GM10248 (cell line): ENCODE measurements around the gene GRID2.

Experiments
- CTCF ChIA-PET: fragments of 300-600 bp; sonication (Branson Sonifier 250); formaldehyde crosslinking; extraction: SDS; loops from one replicate; lab custom pipeline; 2021; ENCODE audit warnings: antibody characterized with exemption; lab: Yijun Ruan, JAX
- POLR2A ChIA-PET: fragments of 350-650 bp; sonication (Branson Sonifier 250); formaldehyde crosslinking; extraction: SDS; loops from one replicate; lab custom pipeline; 2020; ENCODE audit warnings: antibody characterized with exemption; lab: Yijun Ruan, JAX
- DNase-seq: peaks from one replicate; pipeline ENCODE4 v3.0.0; 2012; ENCODE audit errors: extremely low spot score
- TF ChIP-seq, protein P1 (sequence below): IDR thresholded peaks from 2 replicates; pipeline ENCODE4 v1.5.1; 2012; ENCODE audit warnings: mild to moderate bottlenecking, low read depth; ENCODE audit errors: extremely low read depth, missing control alignments, control extremely low read depth

The GRID2 gene

DNA sequence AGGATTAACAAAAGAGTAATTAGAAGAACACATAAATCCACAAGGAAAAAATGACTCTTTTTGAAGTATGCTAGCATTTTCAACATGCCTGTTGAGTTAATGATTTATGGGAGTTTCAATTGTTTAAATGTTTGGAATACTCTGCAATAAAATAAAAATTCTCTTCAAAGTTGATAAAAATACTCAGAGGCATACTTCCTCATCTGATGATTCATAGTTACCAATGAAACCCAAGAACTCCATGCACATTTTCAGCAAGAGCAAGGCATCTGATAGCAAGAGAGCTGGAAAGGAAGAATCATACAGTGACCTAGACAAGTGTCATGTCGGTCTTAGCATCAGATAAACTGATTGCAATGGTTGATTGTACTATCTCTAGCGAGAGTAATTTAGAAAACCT lies 1081.1 kb downstream of the GRID2 start:
- TF ChIP-seq, protein P1, sequence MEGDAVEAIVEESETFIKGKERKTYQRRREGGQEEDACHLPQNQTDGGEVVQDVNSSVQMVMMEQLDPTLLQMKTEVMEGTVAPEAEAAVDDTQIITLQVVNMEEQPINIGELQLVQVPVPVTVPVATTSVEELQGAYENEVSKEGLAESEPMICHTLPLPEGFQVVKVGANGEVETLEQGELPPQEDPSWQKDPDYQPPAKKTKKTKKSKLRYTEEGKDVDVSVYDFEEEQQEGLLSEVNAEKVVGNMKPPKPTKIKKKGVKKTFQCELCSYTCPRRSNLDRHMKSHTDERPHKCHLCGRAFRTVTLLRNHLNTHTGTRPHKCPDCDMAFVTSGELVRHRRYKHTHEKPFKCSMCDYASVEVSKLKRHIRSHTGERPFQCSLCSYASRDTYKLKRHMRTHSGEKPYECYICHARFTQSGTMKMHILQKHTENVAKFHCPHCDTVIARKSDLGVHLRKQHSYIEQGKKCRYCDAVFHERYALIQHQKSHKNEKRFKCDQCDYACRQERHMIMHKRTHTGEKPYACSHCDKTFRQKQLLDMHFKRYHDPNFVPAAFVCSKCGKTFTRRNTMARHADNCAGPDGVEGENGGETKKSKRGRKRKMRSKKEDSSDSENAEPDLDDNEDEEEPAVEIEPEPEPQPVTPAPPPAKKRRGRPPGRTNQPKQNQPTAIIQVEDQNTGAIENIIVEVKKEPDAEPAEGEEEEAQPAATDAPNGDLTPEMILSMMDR, result no peak
- no peak for DNase-seq
- ChIA-PET POLR2A (no interaction called here), CTCF (interaction anchor here (1.9 kb wide), 1 partner anchor 9 kb away, joined by 4 read pairs; no protein-coding TSS in a partner anchor)

GRCh38 chr4:93394545-93395081 lies 1090.8 kb downstream of the GRID2 start:
- TF ChIP-seq, protein P1, result no peak
- ChIA-PET POLR2A (no interaction called here), CTCF (interaction anchor here (0.9 to 1.1 kb wide), 2 partner anchors 9 to 11 kb away, joined by 3 to 4 read pairs; no protein-coding TSS in a partner anchor)
- no peak for DNase-seq

- ChIA-PET CTCF (no interaction called here), POLR2A (no interaction called here)
- TF ChIP-seq, protein P1, result no peak
These were observed 1092.5 kb downstream of the GRID2 start for GRCh38 chr4:93396272-93396671.

GRCh38 chr4:93403571-93403970 lies 1099.8 kb downstream of the GRID2 start:
- no peak for DNase-seq
- TF ChIP-seq, protein P1, result no peak
- ChIA-PET CTCF (no interaction called here), POLR2A (no interaction called here)

More at GRCh38 chr4:93396272-93396671, 1092.5 kb downstream of the GRID2 start:
- DNase-seq, result no peak

DNA sequence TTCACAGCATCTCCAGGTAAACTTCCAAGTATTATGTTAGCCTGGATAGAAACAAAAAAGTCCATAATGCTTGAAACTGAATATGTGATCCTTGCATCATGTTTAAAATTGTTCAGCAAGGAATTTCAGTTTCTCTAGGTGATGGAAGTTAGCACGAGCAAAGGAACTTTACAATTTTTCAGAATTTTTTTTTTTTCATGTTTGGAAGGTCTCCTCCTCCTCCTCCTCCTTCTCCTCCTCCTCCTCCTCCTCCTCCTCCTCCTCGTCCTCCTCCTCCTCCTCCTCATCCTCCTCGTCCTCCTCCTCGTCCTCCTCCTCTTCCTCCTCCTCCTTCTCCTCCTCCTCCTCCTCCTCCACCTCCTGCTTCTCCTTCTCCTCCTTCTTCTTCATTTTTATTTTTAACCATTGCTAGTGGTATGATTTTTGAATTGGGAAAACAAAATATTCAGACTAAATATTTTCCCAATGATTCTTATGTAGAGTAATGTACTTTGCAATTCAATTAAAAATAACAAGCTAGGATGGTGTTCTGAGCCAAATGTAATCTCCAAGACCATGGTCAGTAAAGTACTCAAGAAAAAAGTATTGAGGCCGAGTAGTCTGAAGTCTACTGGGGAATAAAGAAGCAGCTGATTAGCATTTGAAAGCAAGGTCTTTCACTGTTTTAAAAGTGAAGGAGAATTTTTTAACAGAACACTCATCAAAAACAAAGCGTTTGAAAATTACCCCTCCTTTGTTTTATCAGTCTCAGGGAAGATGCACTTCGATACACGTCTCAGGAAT lies 1103.9 kb downstream of the GRID2 start:
- TF ChIP-seq, protein P1, result no peak
- CTCF ChIA-PET, result interaction anchor here (1.7 to 1.8 kb wide), 2 partner anchors 11 to 19 kb away, joined by 4 to 5 read pairs; no protein-coding TSS in a partner anchor
- no peak for DNase-seq
- POLR2A ChIA-PET, result no interaction called here

DNA sequence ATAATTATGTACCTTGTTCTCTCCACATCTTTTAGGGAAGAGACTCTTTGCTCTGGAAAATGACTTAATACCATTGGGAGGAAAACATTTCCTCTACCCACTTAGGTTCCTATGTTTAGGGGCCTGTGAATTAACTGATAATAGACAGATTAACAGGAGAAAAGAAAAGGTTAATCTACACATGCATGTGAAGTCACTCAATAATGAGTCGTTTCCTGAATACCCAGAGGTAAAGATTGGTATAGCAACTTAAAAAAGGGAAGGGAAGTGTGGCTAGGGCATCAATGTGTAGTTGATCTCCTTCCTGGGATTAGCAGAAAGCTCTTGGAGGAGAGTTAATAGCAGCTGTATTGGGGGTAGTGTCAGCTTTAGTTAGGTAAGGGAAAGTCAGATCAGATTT lies 1105.3 kb downstream of the GRID2 start:
- TF ChIP-seq, protein P1, result no peak
- CTCF ChIA-PET, result interaction anchor here (0.9 kb wide), 1 partner anchor 9 kb away, joined by 3 read pairs; no protein-coding TSS in a partner anchor
- POLR2A ChIA-PET, result no interaction called here
- DNase-seq, result no peak
